ENCODE measurements around the gene NTHL1.
A peak's percentile ranks its signal among the peaks of the same experiment; 100 is the strongest.
"Not testable (repeated sequence)": the region's sequence is repeated elsewhere in the genome, so short reads cannot be mapped to it uniquely, and the experiment has no call there.

NTHL1 gene

GRCh38 chr16:2027024-2028010 is 20.3 kb downstream of the NTHL1 start:
- peak in 1 of 2 experiments; percentile 26 for DNase-seq

- DNase-seq = peak in 1 of 2 experiments; percentile 9
These were observed 21.1 kb downstream of the NTHL1 start, which contains the start of gene NHERF2 for GRCh38 chr16:2026461-2027023. NHERF2 (plus strand) TSS chr16:2026902; CDS start chr16:2027006, 104 bp downstream.

- no peak for DNase-seq
These were observed 21.7 kb downstream of the NTHL1 start for GRCh38 chr16:2025878-2026460.

- DNase-seq = no peak
These were observed 22.4 kb downstream of the NTHL1 start for GRCh38 chr16:2025251-2025650.

- no peak for DNase-seq
These were observed 23.6 kb downstream of the NTHL1 start for GRCh38 chr16:2024032-2024420.

- peak; percentile 81 to 87 for DNase-seq
These were observed 24.3 kb downstream of the NTHL1 start for GRCh38 chr16:2023092-2024031.

GRCh38 chr16:2022723-2023091 is 24.9 kb downstream of the NTHL1 start:
- no peak for DNase-seq

GRCh38 chr16:2019921-2020831 is 27.5 kb downstream of the NTHL1 start:
- DNase-seq = no peak

GRCh38 chr16:2019518-2019920 is 28.1 kb downstream of the NTHL1 start, which contains the start of gene NPW:
NPW (plus strand) TSS chr16:2019785.
- peak in 1 of 2 experiments; percentile 20 for DNase-seq

GRCh38 chr16:2016407-2016922 is 31.2 kb downstream of the NTHL1 start:
- DNase-seq = peak in 1 of 2 experiments; percentile 14

- no peak for DNase-seq
These were observed 31.8 kb downstream of the NTHL1 start for GRCh38 chr16:2015947-2016208.

- no peak for DNase-seq
These were observed 32.3 kb downstream of the NTHL1 start for GRCh38 chr16:2015117-2015946.

- no peak for DNase-seq
These were observed 34.1 kb downstream of the NTHL1 start for GRCh38 chr16:2013527-2013926.

GRCh38 chr16:2011726-2012125 is 35.9 kb downstream of the NTHL1 start:
- not testable (repeated sequence) for DNase-seq

GRCh38 chr16:2009791-2010510 is 37.7 kb downstream of the NTHL1 start, which contains the start of gene ZNF598:
ZNF598 (minus strand) TSS chr16:2009821.
- DNase-seq = peak; percentile 80 to 88

- no peak for DNase-seq
These were observed 38.4 kb downstream of the NTHL1 start for GRCh38 chr16:2009164-2009711.

- peak in 1 of 2 experiments; percentile 11 for DNase-seq
These were observed 38.9 kb downstream of the NTHL1 start for GRCh38 chr16:2008631-2009163.

- DNase-seq = peak in 1 of 2 experiments; percentile 15
These were observed 39.6 kb downstream of the NTHL1 start for GRCh38 chr16:2008009-2008526.
